NT2/D1 (cell line): ENCODE measurements around the gene TTLL5.

Experiments used
- YY1 ChIP-seq: IDR thresholded peaks from 2 replicates; pipeline ENCODE4 v1.6.1; 2011; ENCODE audit not compliant: insufficient read length, insufficient read depth
- ZNF274 ChIP-seq: IDR thresholded peaks from 2 replicates; pipeline ENCODE4 v1.6.1; 2011; ENCODE audit warnings: mild to moderate bottlenecking, low read depth, low read length

DNA sequence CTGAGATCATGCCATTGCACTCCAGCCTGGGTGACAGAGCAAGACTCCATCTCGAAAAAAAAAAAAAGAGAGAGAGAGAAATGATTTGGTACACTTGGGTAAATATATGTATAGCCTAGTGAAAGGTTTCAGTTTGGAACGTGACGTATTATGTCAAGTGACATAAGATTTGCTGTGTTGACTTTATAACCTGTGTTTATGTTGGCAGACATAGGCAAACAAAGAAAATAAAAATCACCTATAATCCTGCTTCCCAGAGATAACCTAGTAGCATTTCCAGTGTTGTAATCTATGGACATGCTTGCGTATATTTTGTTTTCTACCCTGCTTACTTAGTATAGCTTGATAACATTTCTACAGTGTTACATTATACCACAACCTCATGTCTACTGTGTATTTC is 17.1 kb upstream of the TTLL5 start:
- TF ChIP-seq ZNF274 (no peak), YY1 (no peak)
